Parathyroid adenoma (tissue), 2 donors: ENCODE results near the gene DCXR.

Experiments used
- H2AFZ ChIP-seq: fragments of 300-600 bp; sonication (generic); one replicate; pipeline ENCODE4 v1.7.0; 2017; ENCODE audit warnings: antibody characterized with exemption, mild to moderate bottlenecking
- H3K27ac ChIP-seq: fragments of 300-600 bp; sonication (generic); one replicate; pipeline ENCODE4 v1.7.0; 2017
- H3K27me3 ChIP-seq: fragments of 300-600 bp; sonication (generic); one replicate; pipeline ENCODE4 v1.7.0; 2017; ENCODE audit warnings: low read length; ENCODE audit not compliant: control insufficient read depth, insufficient read depth
- H3K36me3 ChIP-seq: fragments of 300-600 bp; sonication (generic); one replicate; pipeline ENCODE4 v1.7.0; 2017; ENCODE audit warnings: low read length; ENCODE audit not compliant: control insufficient read depth, insufficient read depth
- H3K4me1 ChIP-seq: fragments of 300-600 bp; sonication (generic); one replicate; pipeline ENCODE4 v1.7.0; 2017; ENCODE audit warnings: control low read depth
- H3K4me2 ChIP-seq: fragments of 300-600 bp; sonication (generic); one replicate; pipeline ENCODE4 v1.7.0; 2017; ENCODE audit warnings: low read length
- H3K4me3 ChIP-seq: fragments of 300-600 bp; sonication (generic); one replicate; pipeline ENCODE4 v1.7.0; 2017; ENCODE audit warnings: low read depth, low read length
- H3K79me2 ChIP-seq: fragments of 300-600 bp; sonication (generic); one replicate; pipeline ENCODE4 v1.7.0; 2017; ENCODE audit warnings: control low read depth
- H3K9ac ChIP-seq: fragments of 300-600 bp; sonication (generic); one replicate; pipeline ENCODE4 v1.7.0; 2017; ENCODE audit warnings: mild to moderate bottlenecking
- H3K9me3 ChIP-seq: fragments of 300-600 bp; sonication (generic); one replicate; pipeline ENCODE4 v1.7.0; 2017; ENCODE audit warnings: low read length; ENCODE audit not compliant: control insufficient read depth
- CTCF ChIP-seq: fragments of 300-600 bp; sonication (generic); IDR thresholded peaks from one replicate; pipeline ENCODE4 v1.7.0; 2017; ENCODE audit warnings: antibody characterized with exemption, mild to moderate bottlenecking
- donor health status: primary hyperparathyroidism.

DCXR gene

GRCh38 chr17:82001571-82002056 is 35.9 kb downstream of the DCXR start:
- Histone ChIP-seq H3K27ac (no peak overlapping the region), H3K9ac (no peak overlapping the region), H3K9me3 (no peaks in the 10 kb centered on the region), H3K4me3 (no peak overlapping the region), H3K36me3 (no peaks in the 10 kb centered on the region), H2AFZ (no peak overlapping the region), H3K27me3 (no peaks in the 10 kb centered on the region), H3K4me2 (no peak overlapping the region), H3K4me1 (no peaks in the 10 kb centered on the region), H3K79me2 (peaks cover 5% of the 10 kb centered on the region)
- no peak for TF ChIP-seq CTCF

- H3K4me2 ChIP-seq, result no peak overlapping the region
- H3K36me3 ChIP-seq, result no peaks in the 10 kb centered on the region
- H3K4me3 ChIP-seq, result no peak overlapping the region
- H3K9ac ChIP-seq, result no peak overlapping the region
- no peak overlapping the region for H3K27ac ChIP-seq
- TF ChIP-seq CTCF, result no peak
- no peak overlapping the region for H2AFZ ChIP-seq
- no peaks in the 10 kb centered on the region for H3K9me3 ChIP-seq
- H3K79me2 ChIP-seq, result peaks cover 7% of the 10 kb centered on the region
- H3K27me3 ChIP-seq, result no peaks in the 10 kb centered on the region
- no peaks in the 10 kb centered on the region for H3K4me1 ChIP-seq
Observed at GRCh38 chr17:82000803-82001570, 36.5 kb downstream of the DCXR start.

- Histone ChIP-seq H3K4me3 (no peak overlapping the region), H3K36me3 (no peaks in the 10 kb centered on the region), H3K9me3 (no peaks in the 10 kb centered on the region), H3K4me1 (no peaks in the 10 kb centered on the region), H3K79me2 (peaks cover 15% of the 10 kb centered on the region), H3K9ac (no peak overlapping the region), H3K27ac (no peak overlapping the region), H3K27me3 (no peaks in the 10 kb centered on the region), H2AFZ (no peak overlapping the region), H3K4me2 (no peak overlapping the region)
- TF ChIP-seq CTCF, result no peak
Observed at GRCh38 chr17:81999976-82000802, 37.3 kb downstream of the DCXR start.

- Histone ChIP-seq H3K4me2 (no peak overlapping the region), H3K27ac (no peak overlapping the region), H2AFZ (no peak overlapping the region), H3K9ac (no peak overlapping the region), H3K79me2 (peaks cover 20% of the 10 kb centered on the region), H3K4me1 (no peaks in the 10 kb centered on the region), H3K4me3 (no peak overlapping the region), H3K36me3 (no peaks in the 10 kb centered on the region), H3K9me3 (no peaks in the 10 kb centered on the region), H3K27me3 (no peaks in the 10 kb centered on the region)
- no peak for TF ChIP-seq CTCF
Observed at GRCh38 chr17:81999587-81999975, 37.9 kb downstream of the DCXR start.
